Measurements from ENCODE around the gene CEP120. TPM values are rescaled to one million over a fixed set of nuclear protein-coding genes. Genes with fewer than 3 reads are reported as not detected.
"Not testable (repeated sequence)": the region's sequence is repeated elsewhere in the genome, so short reads cannot be mapped to it uniquely, and the experiment has no call there.

Gene CEP120
- total RNA-seq, 2 experiments from 2014 or later, result 17.9 to 21.2 TPM

DNA sequence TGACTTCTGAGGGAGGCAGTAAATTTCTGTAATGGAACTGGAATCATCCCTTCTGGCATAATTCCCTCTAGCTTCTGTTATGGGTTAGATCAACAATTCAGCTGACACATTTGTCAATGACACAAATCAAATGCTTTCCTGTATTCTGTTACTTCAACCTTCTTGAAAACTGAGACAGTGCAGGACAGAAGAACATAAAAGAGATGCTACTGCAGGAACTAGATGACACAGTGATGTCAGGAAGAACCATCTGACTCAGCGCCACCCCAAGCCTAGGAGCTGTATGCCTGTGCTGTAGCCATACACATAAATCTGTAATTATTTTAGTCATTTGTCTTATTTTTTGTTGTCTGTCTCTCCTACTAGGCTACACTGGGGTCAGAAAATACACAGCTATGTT lies 18.2 kb upstream of the CEP120 start:
- CTCF ChIA-PET, result interaction anchor here (2.5 kb wide), 1 partner anchor 18 kb away, joined by 16 read pairs; the partner anchor contains the start of gene CEP120
- POLR2A ChIA-PET, result interaction anchor here (1.1 to 1.9 kb wide), 2 partner anchors 18 to 70 kb away, joined by 3 to 14 read pairs; partner anchors contain the start of genes CEP120 and CSNK1G3

DNA sequence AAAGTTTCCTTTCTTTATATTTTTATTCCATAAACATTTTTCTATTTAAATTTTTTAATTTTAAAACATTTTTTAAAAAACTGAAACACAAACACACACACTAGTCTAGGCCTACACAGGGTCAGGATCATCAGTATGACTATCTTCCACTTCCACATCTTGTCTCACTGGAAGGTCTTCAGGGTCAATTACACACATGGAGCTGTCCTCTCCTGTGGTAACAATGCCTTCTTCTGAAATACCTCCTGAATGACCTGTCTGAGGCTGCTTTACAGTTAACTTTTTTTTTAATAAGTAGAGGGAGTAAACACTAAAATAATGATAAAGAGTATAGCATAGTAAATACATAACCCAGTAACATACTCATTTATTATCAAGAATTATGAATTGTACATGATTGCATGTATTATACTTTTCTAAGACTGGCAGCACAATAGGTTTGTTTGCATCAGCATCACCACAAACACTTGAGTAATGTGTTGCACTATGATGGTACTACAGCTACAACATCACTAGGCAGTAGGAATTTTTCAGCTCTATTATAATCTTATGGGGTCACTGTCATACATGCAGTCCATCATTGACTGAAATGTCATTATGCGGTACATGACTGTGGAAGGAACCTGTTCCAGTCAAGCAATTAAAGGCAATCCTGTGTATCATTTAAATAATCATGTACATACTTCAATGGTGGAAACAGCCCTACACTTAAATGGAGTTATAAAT lies 17.4 kb upstream of the CEP120 start:
- POLR2A ChIA-PET, result interaction anchor here (1.1 to 1.9 kb wide), 2 partner anchors 18 to 71 kb away, joined by 3 to 14 read pairs; partner anchors contain the start of genes CEP120 and CSNK1G3

DNA sequence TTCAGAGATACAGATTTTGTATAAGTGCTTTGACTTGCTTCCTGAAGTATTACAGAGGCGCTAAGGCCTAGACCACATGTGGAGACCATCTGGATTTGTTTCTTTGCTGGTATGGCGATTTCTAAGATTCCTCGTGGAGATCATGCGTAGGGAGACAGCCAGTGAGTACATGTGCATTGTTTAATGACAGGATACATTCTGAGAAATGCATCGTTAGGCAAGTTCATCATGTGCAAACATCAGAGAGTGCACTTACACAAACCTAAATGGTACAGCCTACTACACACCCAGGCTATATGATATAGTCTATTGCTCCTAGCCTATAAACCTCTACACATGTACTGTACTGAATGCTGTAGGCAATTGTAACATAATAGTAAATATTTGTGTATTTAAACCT lies 16.5 kb upstream of the CEP120 start:
- ChIA-PET CTCF (interaction anchor here (2.5 kb wide), 1 partner anchor 16 kb away, joined by 16 read pairs; the partner anchor contains the start of gene CEP120), POLR2A (no interaction called here)

More for the DNA sequence above, 17.4 kb upstream of the CEP120 start:
- CTCF ChIA-PET, result interaction anchor here (2.5 kb wide), 1 partner anchor 17 kb away, joined by 16 read pairs; the partner anchor contains the start of gene CEP120

DNA sequence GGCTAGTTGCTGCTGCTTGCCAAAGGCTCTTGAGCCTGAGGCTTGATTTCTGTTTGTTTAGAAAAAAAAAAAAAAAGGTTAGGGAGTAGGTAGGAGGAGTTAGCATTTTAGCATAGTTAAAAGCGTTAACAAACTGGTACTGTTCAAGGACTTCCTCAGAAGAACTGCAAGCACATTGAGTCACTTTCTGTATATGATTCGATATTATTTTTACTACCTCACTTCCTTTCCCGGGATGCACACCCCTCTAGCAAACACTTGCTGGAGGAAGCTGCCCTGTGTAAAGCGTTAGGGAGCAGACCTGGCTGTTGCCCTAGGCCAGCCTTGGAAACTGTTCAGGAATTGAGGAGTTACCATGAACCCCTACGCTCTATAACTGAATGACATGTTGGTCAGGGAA lies 15.7 kb upstream of the CEP120 start:
- POLR2A ChIA-PET, result interaction anchor here (2.1 kb wide), 1 partner anchor 15 kb away, joined by 15 read pairs; the partner anchor contains the start of gene CEP120
- CTCF ChIA-PET, result interaction anchor here (0.7 kb wide), 1 partner anchor 15 kb away, joined by 3 read pairs; the partner anchor contains the start of gene CEP120

DNA sequence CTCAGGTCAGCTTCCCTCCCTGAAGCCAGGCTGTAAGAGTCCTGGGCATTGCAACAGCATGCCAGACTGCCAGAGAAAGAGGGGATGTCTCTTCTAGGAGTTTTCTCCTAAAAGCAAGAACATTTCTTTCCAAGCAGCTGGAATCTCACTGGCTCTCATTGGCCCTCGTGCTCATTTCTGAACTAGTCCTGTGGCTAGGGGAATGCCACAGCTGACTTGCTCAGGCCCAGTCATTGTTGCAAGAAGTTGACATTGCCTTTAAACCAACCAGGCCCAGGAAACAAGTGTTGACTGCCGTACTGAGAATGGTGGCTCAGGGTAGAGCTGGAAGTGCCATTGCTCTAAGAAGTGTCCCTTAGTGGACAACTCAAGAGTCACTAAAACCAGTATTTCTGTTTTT lies 15.0 kb upstream of the CEP120 start:
- POLR2A ChIA-PET, result interaction anchor here (1.0 to 2.1 kb wide), 2 partner anchors 14 to 16 kb away, joined by 3 to 15 read pairs; partner anchors contain the start of gene CEP120
- CTCF ChIA-PET, result interaction anchor here (0.7 kb wide), 1 partner anchor 15 kb away, joined by 3 read pairs; the partner anchor contains the start of gene CEP120

DNA sequence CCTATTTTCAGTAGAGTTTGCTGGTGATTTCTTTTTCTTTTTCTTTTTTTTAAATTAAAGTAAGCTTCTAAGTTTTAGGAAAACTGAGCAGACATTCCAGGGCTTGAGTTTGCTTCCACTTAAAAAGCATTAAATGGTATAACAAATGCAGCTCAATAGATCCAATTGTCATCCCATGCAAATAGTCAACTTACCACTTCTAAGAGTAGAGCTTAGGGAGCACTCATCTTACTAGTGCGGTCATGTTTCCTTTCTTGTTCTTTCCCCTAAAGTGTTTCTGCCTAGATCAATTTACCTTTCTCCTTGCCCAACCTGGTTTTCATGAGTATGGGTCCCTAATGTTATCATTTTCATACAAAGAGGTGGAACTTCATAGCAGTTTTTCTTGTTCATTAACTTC lies 13.0 kb upstream of the CEP120 start:
- ChIA-PET CTCF (no interaction called here), POLR2A (no interaction called here)

DNA sequence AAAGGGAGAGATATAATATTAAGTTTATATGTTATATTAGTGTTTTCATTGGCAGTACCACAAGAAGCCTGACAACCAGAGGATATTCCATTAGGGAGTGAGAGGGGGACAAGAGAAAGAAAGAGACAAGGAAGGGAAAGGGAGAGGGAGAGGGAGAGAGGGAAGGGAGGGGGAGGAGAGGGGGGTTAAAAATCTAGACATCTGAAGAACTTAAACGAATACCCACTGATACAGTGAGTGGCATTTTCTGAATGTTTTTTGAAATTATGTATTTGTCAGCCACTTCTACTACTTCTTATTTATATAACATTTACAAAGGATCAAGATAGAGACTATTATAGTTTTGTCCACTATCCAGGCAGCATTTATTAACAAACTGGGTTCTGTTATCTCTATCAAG lies 11.6 kb upstream of the CEP120 start:
- CTCF ChIA-PET, result no interaction called here
- POLR2A ChIA-PET, result no interaction called here

DNA sequence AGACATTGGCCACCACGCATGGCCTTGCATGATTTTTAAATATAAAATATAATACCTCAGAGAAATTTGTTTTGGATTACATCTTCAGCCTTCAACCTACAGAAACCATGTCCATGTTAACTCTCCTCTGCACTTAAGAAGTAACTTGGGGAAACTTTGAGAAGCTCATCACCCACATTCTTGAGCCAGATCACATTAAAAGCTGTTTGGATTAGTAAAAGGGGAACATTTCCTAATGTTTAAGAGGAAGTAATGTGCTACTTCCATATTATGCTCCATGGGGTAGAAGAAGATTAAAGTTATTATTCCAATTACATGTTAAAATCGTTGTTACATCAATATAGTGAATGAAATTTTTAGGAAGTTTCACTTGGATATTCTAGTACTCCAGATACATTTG lies 10.4 kb upstream of the CEP120 start:
- ChIA-PET POLR2A (no interaction called here), CTCF (no interaction called here)

DNA sequence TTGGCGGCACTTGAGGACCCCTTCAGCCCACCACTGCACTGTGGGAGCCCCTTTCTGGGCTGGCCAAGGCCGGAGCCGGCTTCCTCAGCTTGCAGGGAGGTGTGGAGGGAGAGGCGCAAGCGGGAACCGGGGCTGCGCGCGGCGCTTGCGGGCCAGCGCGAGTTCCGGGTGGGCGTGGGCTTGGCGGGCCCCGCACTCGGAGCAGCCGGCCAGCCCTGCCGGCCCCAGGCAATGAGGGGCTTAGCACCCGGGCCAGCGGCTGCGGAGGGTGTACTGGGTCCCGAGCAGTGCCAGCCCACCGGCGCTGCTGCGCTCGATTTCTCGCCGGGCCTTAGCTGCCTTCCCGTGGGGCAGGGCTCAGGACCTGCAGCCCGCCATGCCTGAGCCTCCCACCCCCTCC lies 7.2 kb upstream of the CEP120 start:
- CTCF ChIA-PET, POLR2A ChIA-PET: not testable (repeated sequence)

DNA sequence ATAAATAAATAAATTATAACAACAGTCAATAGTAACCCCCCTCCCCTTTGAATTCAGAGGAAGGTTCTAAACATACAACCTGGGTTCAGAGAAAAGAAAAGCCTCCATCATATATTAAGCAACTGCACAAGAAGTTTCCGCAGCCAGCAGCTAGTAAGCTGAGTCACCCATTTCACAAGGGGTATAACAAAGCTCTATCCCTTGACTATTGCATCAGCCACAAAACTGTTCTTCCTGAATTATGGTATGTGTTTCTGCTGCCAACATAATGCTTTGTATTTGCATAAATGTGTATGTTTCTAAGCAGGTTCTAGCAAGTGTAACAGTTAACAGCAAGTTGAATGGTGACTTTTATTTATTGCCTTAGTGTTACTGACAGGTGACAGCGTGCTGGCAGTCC lies 6.8 kb upstream of the CEP120 start:
- ChIA-PET POLR2A (no interaction called here), CTCF (no interaction called here)

DNA sequence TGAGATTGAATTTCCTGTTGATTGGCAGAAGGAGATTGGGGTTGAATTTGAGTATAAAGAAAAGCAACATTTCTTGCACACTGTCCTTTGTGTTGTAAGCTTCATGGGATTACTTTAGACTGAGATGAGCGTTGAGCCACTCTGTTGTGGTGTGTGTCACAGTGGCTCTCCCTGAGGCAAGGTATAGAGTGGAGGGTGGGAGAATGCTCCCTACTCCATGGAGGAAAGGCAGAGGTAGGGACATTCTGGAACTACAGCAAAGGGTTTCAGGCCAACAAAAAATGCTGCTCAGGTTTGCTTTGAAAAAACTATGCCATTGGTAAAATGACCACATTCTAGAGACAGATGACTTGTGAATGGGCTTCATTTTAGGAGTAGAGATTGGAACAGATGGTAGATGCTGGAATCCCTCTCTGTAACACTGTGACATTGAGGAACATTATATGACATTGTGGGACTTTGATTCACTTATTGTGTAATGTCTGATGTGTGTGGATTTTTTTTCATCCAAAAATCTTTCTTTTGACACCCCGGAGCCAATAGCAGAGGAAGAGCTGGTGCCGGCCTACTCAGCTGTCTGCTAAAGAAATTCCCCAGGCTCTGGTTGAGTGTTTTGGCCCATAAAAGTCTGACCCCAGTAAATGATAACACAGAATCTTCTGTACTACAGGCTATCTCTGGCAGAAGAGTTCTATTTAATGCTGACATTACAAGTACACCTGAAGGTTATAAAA lies 6.2 kb upstream of the CEP120 start:
- ChIA-PET POLR2A (no interaction called here), CTCF (no interaction called here)

DNA sequence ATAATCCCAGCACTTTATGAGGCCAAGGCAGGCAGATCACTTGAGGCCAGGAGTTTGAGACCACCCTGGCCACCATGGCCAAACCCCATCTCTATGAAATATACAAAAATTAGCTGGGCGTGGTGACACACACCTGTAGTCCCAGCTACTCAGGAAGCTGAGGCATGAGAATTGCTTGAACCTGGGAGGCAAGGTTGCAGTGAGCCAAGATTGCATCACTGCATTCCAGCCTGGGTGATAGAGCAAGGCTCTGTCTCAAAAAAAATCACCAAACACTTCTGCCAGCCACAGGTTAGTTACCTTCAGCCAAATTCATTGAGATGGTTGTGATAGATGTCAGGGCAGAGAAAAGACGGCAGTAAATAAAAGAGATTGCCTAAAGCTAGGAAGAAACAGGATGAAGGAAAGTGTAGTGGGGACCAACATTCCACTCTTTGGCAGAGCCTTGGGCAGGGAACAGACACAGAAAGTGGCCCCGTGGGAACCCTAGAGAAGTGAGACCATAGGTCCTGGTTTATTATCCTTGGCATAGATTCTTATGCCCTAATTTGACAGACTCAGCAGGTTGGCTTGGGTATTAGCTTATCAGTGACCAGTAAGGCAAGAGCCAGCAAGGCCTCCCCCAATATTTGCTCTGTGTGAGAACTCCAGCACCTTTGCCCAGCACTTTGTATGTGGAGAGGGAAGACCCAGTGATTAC lies 5.5 kb upstream of the CEP120 start:
- ChIA-PET CTCF (no interaction called here), POLR2A (no interaction called here)

DNA sequence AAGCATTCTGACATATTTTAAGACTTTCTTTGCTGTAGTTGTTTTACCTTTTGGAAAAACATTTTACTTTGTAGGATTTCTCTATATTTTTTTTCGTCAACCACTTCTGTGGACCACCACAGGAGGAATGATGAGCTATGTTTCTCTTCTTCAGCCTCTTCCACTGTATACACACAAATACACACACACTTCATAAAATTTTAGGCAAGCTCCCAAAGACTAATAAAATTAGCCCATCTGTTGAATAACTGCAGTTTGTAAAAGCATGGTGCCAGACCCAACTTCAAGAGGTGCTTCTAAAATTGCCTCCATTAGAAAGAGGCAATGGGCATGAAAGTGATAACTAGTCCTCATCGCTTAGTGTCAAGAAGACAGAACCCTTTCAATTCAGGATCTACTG lies 4.1 kb upstream of the CEP120 start:
- CTCF ChIA-PET, result no interaction called here
- POLR2A ChIA-PET, result no interaction called here

DNA sequence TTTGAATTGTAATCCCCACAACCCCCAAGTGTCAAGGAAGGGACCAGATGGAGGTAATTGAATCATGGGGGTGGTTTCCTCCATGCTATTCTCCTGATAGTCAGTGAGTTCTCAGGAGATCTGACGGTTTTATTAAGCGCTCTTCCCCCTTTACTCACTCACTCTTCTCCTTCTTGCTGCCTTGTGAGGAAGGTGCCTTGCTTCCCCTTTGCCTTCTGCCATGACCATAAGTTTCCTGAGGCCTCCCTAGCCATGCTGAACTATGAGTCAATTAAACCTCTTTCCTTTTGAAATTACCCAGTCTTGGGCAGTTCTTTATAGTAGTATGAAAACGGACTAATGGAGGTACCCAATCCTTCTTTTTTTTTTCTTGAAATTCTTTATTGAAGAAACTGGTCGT lies 2.2 kb upstream of the CEP120 start:
- CTCF ChIA-PET, result no interaction called here

DNA sequence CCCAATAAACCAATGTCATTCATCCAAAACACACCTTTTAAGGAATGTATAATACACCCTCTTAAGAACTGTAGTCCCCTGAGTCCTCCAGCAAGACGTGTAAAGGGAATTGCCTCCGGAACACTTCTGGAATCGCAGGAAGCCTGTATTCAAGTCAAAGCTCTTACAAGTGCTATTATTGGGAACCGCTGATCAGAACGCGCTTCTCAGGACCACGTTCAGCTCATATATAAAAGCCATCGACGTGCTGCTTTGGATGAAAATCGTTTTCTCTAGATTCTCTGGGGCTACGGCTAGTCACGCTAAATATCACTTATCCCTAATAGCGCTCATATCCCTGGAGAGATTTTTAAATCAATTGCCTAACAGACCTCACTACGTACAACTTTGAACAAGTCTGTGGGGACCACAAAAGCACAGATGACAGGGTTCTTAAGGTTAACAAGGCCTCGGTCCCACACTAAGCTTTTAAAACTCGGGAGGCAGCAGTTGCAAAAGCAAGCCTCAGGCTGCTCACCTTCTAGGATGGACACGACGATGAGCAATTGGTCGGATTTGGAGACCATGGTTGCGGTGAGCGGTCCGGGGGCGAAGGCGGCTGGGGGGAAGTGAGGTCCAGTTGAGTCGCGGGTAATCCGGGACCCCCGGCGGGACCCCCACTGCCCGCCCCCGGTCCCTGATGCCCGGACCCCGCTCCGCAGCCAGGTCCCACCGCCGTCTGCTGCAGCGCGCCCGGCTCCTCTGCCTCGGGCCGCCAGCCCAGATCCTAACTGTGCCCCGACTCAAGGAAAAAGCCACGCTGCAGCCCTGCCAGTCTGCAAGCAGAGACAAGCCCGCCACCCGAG lies 548 bp downstream of the CEP120 start:
- ChIA-PET POLR2A (interaction anchor here (0.8 to 3.5 kb wide), 7 partner anchors 15 to 127 kb away, joined by 3 to 49 read pairs (median 4); partner anchors contain the start of gene CSNK1G3), CTCF (interaction anchor here (0.9 to 3.5 kb wide), 9 partner anchors 11 to 188 kb away, joined by 3 to 26 read pairs (median 5); partner anchors contain the start of gene CSNK1G3)

More for the DNA sequence above, 2.2 kb upstream of the CEP120 start:
- POLR2A ChIA-PET, result no interaction called here

DNA sequence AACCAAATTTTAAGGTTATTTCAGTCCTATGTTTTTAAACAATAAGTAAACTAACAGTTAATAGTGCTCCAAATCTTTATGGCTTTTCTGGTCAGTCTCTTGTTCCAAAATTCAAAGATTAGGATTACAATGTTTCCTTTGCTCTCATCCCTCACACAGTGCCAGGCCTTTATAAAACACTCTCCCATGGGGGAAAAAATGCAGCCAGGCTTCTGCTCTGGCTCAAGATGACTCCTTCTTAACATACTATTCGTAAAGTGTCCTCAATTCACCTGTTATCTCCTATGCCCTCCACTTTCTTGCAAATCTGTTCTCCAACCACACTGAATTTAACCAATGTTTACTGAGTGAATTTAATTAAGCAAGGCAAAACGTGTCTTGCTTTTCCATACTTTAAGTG lies 1.4 kb downstream of the CEP120 start:
- ChIA-PET POLR2A (interaction anchor here (0.8 to 3.5 kb wide), 2 partner anchors 16 to 91 kb away, joined by 3 to 49 read pairs; partner anchors contain the start of gene CSNK1G3), CTCF (interaction anchor here (1.9 to 3.5 kb wide), 2 partner anchors 90 to 189 kb away, joined by 5 to 26 read pairs; partner anchors contain the start of gene CSNK1G3)

DNA sequence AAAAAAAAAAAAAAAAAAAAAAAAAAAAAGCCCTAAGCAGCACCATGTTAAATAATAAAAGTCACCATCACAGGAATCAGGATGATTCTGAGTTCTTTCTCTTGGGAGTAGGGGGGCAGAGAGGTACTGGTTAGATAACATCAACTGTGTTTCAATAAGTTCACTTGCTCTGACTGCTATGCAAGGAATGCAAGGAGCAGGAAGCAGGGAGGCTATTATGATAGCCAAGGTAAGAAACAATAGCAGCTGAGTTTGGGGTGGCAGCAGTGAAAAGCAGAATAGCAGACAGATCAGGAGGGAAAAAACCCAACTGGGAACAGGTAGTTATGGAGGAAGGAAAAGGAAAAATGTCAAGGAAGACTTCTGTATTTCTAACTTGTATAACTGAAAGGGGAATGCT lies 8.2 kb downstream of the CEP120 start:
- ChIA-PET CTCF (no interaction called here), POLR2A (no interaction called here)

DNA sequence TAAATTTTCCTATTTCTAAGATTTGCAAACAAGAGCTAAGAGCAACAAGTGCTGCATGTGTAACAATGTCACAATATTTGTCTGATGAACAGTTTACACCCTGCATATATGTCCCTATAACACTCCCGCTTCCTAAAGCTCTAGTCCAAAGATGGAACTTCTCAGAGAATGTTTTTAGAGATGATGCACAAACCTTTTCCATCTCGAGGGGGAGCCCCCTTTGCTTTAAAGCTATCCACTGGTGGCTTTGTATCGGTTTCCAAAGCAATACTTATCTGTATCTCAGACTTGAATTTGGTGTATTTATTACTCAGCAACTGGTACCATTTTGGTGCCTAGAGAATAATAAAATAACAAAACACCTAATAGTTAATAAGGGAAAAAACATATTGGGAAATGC lies 11.0 kb downstream of the CEP120 start:
- CTCF ChIA-PET, result interaction anchor here (1.8 kb wide), 1 partner anchor 11 kb away, joined by 6 read pairs; the partner anchor contains the start of gene CEP120
- POLR2A ChIA-PET, result no interaction called here

DNA sequence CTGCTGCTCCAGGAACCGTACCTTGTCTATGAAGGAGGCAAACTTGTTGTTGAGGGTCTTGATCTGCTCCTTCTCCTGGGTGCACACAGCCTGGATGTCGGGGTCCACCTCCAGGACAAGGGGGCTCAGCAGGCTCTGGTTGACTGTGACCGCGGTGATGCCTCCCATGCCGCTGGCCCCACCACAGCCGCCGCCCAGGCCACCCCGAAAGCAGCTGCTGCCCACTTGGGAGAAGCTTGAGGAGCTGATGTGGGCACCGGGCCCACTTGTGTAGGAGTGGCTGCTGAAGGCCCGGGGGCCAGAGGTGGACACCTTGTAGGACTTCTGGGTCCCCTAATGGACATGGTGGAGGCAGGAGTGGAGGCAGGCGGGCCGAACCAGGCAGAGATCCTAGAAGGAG lies 21.2 kb downstream of the CEP120 start:
- CTCF ChIA-PET, result not testable (repeated sequence)

More for the DNA sequence above, 21.2 kb downstream of the CEP120 start:
- POLR2A ChIA-PET, result not testable (repeated sequence)

Measured in activated CD8-positive, alpha-beta memory T cell treated with anti-CD3 and anti-CD28 coated beads for 36 hours (primary cell).